Measurements from ENCODE around the gene SYNE2.

SYNE2 gene

DNA sequence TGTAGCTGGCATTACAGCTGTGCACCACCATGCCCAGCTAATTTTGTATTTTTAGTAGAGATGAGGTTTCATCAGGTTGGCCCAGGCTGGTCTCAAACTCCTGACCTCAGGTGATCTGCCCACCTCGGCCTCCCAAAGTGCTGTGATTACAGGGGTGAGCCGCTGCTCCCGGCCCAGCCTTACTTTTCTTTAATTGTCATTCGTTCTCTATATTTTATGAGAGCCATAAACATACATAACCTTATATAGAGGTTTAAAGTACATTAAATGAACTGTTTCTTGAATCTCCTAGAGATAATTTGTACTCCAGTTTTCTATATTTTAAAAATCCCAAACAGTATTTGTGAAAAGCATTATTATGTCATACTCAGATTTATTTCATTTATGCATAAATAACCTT is 98.6 kb downstream of the SYNE2 start:
- no peak for DNase-seq
- Mint-ChIP-seq H3K9me3 (no peaks in the 10 kb centered on the region), H3K4me3 (no peak overlapping the region), H3K4me1 (no peaks in the 10 kb centered on the region), H3K27me3 (no peaks in the 10 kb centered on the region), H3K27ac (no peak overlapping the region)
- no peak for ATAC-seq

DNA sequence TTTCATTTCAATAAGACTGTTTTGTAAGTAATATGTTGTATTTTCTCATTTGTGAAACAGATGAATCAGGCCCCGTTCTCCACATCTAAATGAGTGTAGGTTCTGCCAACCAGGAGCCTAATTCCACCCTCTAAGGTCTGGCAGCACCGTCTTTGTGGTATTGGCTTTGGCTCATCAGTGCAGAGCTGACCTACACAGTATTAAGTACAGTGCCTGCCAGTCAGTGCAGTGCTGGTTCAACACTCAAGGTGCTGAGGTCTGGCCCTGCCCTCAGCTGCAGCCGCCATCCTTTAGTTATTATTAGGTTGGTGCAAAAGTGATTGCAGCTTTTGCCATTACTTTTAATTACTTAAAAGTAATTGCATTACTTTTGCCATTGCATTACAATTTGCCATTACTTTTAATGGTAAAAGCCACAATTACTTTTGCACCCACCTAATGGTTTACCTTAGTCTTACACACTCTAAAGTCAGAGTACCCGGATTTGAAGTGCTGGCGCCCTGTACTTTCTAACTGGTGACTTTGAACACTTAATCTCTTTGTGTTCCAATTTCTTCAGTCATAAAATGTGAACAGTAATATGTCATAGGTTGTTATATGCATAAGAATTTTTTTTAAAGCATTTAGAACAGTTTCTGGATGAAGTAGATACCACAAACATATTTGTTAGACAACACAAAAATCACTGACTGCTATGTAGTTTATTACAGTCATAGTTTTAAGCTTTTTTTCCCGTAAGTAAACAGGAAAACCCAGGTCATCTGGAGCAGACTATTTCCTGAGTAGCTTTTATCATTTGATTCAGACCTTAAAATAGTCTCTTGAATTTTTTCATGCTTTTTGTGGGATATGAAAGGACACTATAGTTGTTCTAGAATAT is 99.5 kb downstream of the SYNE2 start:
- H3K4me3 Mint-ChIP-seq: no peak overlapping the region
- no peaks in the 10 kb centered on the region for H3K4me1 Mint-ChIP-seq
- ATAC-seq: no peak
- no peak for DNase-seq
- peak overlapping the region in 1 of 2 donors; percentile 51 for H3K27ac Mint-ChIP-seq
- no peaks in the 10 kb centered on the region for H3K9me3 Mint-ChIP-seq
- no peaks in the 10 kb centered on the region for H3K27me3 Mint-ChIP-seq

DNA sequence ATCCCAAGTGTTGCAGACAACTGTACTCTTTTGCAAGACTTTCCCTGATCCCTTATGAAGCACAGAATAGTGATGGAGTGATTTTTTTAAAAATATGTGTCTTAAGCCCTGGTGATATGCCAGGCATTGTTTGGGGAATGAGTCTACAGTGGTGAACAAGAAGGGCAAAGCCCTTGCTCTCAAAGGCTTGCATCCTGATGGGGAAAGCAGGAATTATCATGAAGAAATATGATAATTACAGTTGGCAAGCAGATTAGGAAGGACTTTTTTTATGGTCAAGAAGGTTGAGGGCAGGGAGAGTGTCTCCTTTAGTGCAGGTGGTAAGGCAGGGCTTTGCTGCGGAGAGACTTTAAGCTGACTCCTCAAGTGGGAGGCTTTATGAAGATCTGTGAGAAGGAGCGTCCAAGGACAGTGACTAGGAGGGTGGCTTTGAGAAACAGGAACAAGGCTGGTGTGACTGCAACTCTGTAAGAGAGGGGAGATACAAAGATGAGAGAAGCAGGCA is 100.2 kb downstream of the SYNE2 start:
- ATAC-seq (no peak), DNase-seq (no peak)
- Mint-ChIP-seq H3K4me3 (no peak overlapping the region), H3K4me1 (no peaks in the 10 kb centered on the region), H3K27me3 (no peaks in the 10 kb centered on the region), H3K9me3 (no peaks in the 10 kb centered on the region), H3K27ac (peak overlapping the region in 1 of 2 donors; percentile 51)

DNA sequence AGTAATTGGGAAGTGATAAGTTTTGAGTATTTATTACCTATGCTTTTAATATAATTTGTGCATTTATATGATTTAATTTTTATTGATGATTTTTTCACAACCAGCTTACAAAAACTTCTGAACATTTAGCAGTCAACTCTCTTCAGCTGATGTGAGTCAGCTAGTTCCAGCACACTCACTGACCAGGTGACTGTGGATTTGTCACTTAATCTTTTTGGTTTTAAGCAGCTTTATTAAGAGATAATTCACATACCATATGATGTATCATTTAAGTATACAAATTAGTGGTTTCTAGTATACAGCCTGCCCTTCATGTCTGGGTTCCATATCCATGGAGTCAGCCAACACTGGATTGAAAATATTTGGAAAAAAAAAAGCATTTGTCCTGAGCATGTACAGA is 103.5 kb downstream of the SYNE2 start:
- Mint-ChIP-seq H3K4me3 (no peak overlapping the region), H3K9me3 (no peaks in the 10 kb centered on the region), H3K27ac (no peak overlapping the region), H3K27me3 (no peaks in the 10 kb centered on the region), H3K4me1 (no peaks in the 10 kb centered on the region)
- ATAC-seq (no peak), DNase-seq (no peak)

DNA sequence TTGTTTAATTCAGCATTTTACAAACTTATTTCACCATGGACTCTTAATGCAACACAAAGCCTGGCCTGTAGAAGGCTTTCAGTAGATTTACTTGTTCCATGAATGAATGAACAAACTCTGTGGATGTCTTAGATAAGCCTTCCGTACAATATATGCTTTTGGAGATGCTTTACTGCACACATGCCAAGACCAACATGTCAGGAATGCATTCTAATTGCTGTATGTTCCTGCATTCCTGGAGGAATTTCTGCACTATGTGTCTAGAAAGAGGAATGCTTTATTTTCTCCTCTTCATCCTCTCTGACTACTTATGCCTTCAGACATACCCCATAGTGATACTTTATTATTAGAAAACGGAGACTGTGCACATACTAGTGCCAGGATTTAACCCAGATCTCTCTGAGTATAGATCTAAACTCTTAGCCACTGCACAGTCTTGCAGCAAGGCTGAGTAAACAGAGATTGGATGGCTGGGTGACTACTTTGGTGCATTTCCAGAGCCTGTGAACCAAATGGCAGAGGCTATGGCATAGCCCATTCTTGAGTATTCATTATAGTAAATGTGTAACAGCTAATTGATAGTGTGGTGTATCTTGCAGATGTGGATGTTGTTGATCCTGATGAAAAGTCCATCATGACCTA is 108.2 kb downstream of the SYNE2 start:
- H3K4me1 Mint-ChIP-seq: no peaks in the 10 kb centered on the region
- H3K27me3 Mint-ChIP-seq: no peaks in the 10 kb centered on the region
- H3K9me3 Mint-ChIP-seq: no peaks in the 10 kb centered on the region
- ATAC-seq: no peak
- no peak for DNase-seq
- H3K4me3 Mint-ChIP-seq: no peak overlapping the region
- H3K27ac Mint-ChIP-seq: no peak overlapping the region

DNA sequence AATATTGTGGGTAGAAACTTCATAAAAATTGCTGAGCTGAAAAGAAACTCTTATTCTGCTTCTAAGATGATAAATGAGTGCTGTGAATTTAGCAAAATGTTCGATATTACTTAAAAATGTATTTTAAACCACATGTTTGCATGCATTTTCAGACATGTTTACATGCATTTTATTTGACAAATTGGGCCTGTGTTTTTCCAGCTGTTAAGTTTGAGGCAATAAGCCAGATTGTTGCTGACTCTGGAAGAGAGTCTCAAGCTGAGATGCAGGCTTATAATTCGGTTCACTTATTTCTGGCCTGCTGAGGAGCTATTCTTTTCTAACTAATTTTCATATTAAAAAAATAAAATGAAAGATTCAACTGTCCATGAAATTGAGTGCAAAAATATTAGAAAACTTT is 110.1 kb downstream of the SYNE2 start:
- Mint-ChIP-seq H3K4me1 (no peaks in the 10 kb centered on the region), H3K9me3 (no peaks in the 10 kb centered on the region), H3K27ac (no peak overlapping the region), H3K4me3 (no peak overlapping the region), H3K27me3 (no peaks in the 10 kb centered on the region)
- ATAC-seq: no peak
- no peak for DNase-seq

DNA sequence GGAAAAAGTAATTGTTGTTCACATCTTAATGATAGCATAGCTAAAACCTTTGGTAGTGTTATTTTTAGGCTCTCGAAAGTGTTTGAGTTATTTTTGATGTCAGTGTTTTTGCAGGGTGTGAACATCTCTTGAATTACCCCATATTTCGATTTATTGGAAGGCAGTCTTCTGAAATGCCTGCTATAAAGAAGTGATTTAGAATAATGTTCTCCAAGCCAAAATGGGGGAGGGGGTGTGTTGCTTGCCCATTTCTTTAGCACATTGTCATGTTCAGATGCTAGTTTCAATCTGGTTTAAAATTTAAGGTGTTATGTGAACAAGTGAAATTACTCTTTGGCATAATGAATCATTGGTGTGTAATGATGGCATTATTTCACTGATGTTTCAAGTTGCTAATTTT is 110.6 kb downstream of the SYNE2 start:
- no peaks in the 10 kb centered on the region for H3K9me3 Mint-ChIP-seq
- ATAC-seq (no peak), DNase-seq (no peak)
- H3K4me1 Mint-ChIP-seq: no peaks in the 10 kb centered on the region
- no peak overlapping the region for H3K4me3 Mint-ChIP-seq
- no peaks in the 10 kb centered on the region for H3K27me3 Mint-ChIP-seq
- no peak overlapping the region for H3K27ac Mint-ChIP-seq

DNA sequence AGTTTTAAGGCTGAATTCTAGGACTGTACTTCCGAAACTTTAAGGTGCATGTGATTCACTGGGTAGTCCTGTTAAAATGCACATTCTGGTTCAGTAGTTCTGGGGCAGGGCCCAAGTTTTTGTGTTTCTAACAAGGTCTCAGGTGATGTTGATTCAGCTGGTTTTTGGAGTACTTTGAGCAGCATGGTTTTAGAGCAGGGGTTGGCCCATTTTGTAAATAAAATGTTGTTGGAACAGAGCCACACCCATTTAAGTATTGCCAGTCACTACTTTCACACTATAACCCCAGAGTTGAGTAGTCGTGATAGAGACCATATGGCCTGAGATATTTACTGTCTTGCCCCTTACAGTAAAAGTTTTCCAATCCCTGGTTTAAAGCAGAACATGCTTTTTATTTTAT is 111.3 kb downstream of the SYNE2 start:
- ATAC-seq (no peak), DNase-seq (no peak)
- no peak overlapping the region for H3K27ac Mint-ChIP-seq
- H3K9me3 Mint-ChIP-seq: no peaks in the 10 kb centered on the region
- H3K4me3 Mint-ChIP-seq: no peak overlapping the region
- H3K27me3 Mint-ChIP-seq: no peaks in the 10 kb centered on the region
- no peaks in the 10 kb centered on the region for H3K4me1 Mint-ChIP-seq

DNA sequence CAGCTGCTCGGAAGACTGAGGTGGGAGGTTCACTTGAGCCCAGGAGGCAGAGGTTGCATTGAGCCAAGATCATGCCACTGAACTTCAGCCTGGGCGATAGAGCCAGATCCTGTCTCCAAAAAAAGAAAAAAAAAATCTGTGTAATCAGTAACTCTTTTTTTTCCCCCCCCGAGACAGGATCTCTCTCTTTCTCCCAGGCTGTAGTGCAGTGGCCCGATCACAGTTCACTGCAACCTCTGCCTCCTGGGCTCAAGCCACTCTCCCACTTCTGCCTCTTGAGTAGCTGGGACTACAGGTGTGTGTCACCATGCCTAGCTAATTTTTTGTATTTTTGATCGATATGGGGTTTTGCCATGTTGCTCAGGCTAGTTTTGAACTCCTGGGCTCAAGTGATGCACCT is 113.6 kb downstream of the SYNE2 start:
- H3K27me3 Mint-ChIP-seq: no peaks in the 10 kb centered on the region
- no peaks in the 10 kb centered on the region for H3K9me3 Mint-ChIP-seq
- no peak overlapping the region for H3K27ac Mint-ChIP-seq
- H3K4me1 Mint-ChIP-seq: no peaks in the 10 kb centered on the region
- no peak for ATAC-seq
- DNase-seq: no peak
- no peak overlapping the region for H3K4me3 Mint-ChIP-seq

DNA sequence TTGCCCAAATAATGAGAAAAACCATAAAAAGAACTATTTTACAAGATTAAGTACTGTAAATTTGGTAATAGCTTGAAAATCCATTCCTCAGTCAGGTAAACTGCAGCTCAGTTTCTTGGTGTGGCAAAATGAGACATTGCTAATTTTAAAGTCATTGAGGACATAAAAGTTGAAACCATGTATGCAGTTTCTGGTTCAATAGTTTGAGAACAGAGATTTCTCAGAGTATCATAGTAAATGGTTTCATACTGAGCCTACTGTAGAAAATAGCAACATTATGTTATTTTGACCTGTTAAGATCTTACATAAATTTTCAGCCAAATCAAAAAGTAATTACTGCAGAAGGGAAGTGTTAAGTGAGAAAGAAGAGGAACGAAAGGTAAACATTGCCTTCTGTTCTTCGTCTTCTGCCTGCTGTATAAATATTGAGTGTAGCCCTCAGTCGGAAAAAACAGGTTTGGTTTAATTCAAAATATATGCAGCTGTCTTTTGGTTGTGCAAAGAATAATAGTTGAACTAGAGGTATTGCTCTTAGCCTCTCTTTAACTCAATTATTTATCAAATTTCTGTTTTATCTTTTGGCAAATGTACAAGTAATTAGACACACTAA is 119.6 kb downstream of the SYNE2 start:
- no peaks in the 10 kb centered on the region for H3K27me3 Mint-ChIP-seq
- H3K4me3 Mint-ChIP-seq: no peak overlapping the region
- DNase-seq (no peak), ATAC-seq (no peak)
- no peaks in the 10 kb centered on the region for H3K9me3 Mint-ChIP-seq
- H3K4me1 Mint-ChIP-seq: no peaks in the 10 kb centered on the region
- peak overlapping the region in 1 of 2 donors; percentile 33 for H3K27ac Mint-ChIP-seq

DNA sequence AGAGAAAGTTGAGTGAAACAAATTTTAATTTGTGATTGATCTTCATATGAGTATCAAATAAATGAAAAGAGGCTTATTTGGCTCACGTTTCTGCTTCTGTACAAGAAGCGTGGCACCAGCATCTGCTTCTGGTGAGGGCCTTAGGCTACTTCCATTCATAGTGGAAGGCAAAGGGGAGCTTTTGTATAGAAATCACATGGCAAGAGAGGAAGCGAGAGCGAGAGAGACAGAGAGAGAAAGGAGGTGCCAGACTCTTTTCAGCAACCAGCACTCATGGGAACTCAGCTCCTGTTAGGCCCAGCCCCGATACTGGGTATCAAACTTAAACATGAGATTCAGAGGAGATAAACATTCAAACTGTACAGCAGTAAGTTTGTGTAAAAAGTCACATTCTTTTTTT is 121.4 kb downstream of the SYNE2 start:
- no peaks in the 10 kb centered on the region for H3K27me3 Mint-ChIP-seq
- H3K4me3 Mint-ChIP-seq: no peak overlapping the region
- H3K4me1 Mint-ChIP-seq: no peaks in the 10 kb centered on the region
- no peak overlapping the region for H3K27ac Mint-ChIP-seq
- H3K9me3 Mint-ChIP-seq: no peaks in the 10 kb centered on the region
- DNase-seq: no peak
- no peak for ATAC-seq

DNA sequence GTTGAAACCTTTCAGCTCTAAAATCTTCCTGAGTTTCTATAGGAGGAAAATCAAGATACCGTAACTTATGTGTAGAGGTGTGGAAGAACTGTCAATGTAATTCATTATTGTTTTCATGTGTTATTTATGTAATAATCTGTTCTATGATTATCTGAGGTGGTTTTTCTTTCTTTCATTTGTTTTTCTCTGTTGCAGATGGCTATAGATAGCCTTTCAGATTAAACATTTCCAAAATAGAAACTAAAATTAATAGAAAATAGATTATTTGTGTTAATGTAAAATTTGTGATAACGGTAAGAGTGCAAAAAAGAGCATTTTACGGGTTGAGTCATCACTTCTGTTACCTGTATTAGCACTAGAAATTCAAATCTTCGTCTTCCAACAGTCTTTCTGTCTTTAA is 128.8 kb downstream of the SYNE2 start:
- H3K4me1 Mint-ChIP-seq: no peaks in the 10 kb centered on the region
- H3K27ac Mint-ChIP-seq: no peak overlapping the region
- DNase-seq (no peak), ATAC-seq (no peak)
- no peak overlapping the region for H3K4me3 Mint-ChIP-seq
- H3K27me3 Mint-ChIP-seq: no peaks in the 10 kb centered on the region
- H3K9me3 Mint-ChIP-seq: no peaks in the 10 kb centered on the region

DNA sequence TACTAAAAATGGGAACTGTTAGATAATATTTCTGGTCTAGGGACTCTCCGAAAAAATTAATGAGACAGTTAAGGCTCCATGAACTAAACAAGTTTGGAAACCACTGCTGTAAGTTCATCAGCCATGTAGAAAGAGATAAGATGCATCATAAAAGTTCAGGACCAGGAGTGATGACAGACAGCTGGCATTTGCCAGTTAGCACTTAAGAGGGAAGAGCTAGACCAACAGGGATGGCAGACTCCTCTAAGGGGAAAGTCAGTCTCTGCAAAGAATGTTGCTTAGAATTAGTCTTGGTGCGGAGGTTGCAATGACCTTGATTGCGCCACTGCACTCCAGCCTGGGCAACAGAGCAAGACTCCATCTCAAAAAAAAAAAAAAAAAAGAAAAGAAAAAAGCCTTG is 129.4 kb downstream of the SYNE2 start:
- Mint-ChIP-seq H3K4me3 (no peak overlapping the region), H3K27me3 (no peaks in the 10 kb centered on the region), H3K4me1 (no peaks in the 10 kb centered on the region), H3K9me3 (no peaks in the 10 kb centered on the region), H3K27ac (no peak overlapping the region)
- ATAC-seq (no peak), DNase-seq (no peak)

DNA sequence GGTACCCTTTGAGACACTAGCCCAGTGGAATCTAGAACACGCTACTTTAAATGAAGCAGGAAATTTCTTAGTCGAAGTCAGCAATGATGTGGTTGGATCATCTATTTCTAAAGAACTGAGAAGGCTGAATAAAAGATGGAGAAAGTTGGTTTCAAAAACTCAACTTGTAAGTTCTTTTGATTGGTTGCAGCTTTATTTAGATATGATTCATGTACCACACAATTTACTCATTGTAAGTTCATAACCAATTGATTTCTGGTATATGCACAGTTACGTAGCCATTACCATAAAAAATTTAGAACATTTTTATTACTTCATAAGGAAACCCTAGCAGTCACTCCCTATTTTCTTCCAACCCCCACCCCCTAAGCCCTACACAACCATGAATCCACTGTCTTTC is 129.8 kb downstream of the SYNE2 start:
- no peak overlapping the region for H3K27ac Mint-ChIP-seq
- H3K27me3 Mint-ChIP-seq: no peaks in the 10 kb centered on the region
- no peaks in the 10 kb centered on the region for H3K9me3 Mint-ChIP-seq
- no peak overlapping the region for H3K4me3 Mint-ChIP-seq
- ATAC-seq: no peak
- no peak for DNase-seq
- no peaks in the 10 kb centered on the region for H3K4me1 Mint-ChIP-seq

DNA sequence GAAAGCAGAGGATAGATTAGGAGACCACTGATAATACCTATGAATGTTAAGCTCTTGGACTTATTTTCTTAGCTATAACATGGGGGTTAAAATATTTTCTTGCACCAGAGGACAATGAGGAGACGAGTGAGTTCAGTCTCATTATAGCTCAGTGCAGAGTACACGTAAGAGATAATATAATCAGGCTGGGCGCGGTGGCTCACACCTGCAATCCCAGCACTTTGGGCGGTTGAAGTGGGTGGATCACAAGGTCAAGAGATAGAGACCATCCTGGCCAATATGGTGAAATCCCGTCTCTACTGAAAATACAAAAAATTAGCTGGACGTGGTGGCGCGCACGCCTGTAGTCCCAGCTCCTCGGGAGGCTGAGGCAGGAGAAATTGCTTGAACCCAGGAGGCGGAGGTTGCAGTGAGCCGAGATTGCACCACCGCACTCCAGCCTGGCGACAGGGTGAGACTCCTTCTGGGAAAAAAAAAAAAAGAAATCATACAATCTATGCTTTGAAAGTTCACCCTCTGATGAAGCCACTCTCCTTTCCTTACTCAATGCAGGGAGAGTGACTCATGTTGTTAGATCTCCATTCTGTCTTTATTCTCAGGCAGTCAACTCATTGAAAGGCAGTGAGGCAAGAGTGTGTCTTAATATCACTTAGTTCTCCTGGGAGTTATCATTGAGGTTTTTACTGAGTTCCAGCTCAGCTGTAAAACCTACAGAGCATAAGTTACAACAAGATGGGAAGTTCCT is 134.2 kb downstream of the SYNE2 start:
- no peak for DNase-seq

DNA sequence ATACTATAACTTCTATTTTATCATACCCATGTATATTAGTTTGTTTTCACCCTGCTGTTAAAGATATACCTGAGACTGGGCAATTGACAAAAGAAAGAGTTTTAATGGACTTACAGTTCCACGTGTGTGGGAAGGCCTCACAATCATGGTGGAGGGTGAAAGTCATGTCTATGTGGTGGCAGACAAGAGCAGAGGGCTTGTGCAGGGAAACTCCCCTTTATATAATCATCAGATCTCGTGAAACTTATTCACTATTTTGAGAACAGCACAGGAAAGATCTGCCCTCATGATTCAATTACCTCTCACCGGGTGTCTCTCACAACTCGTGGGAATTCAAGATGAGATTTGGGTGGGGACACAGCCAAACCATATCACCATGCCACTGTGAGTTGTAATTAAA is 135.8 kb downstream of the SYNE2 start:
- no peaks in the 10 kb centered on the region for H3K27me3 Mint-ChIP-seq
- H3K4me1 Mint-ChIP-seq: peaks cover 22% of the 10 kb centered on the region
- ATAC-seq (no peak), DNase-seq (no peak)
- H3K27ac Mint-ChIP-seq: no peak overlapping the region
- H3K4me3 Mint-ChIP-seq: no peak overlapping the region
- H3K9me3 Mint-ChIP-seq: no peaks in the 10 kb centered on the region

More for the DNA sequence above, 134.2 kb downstream of the SYNE2 start:
- ATAC-seq: no peak
- peaks cover 12% of the 10 kb centered on the region for H3K4me1 Mint-ChIP-seq
- no peaks in the 10 kb centered on the region for H3K27me3 Mint-ChIP-seq
- H3K27ac Mint-ChIP-seq: no peak overlapping the region
- H3K4me3 Mint-ChIP-seq: no peak overlapping the region
- no peaks in the 10 kb centered on the region for H3K9me3 Mint-ChIP-seq

All from stimulated activated naive CD8-positive, alpha-beta T cell treated with anti-CD3 and anti-CD28 coated beads, Interleukin-15, amount 100 ng/mL, for 72 hours (primary cell).